WTC11 (cell line): ENCODE results near the gene CAPN14. TPM values are rescaled to one million over a fixed set of nuclear protein-coding genes. Genes with fewer than 3 reads are reported as not detected.

Experiments
- ATAC-seq: fragments of 200-7000 bp; cut with Tn5 transposase; 2 replicates; pipeline ENCODE4 v1.10.0; 2021; ENCODE audit warnings: mild to moderate bottlenecking, moderate library complexity
- CTCF ChIA-PET: fragments of 300-600 bp; sonication (Branson Sonifier 250); formaldehyde crosslinking; loops from one replicate; lab custom pipeline; 2021; ENCODE audit warnings: antibody characterized with exemption; lab: Charles Lee
- POLR2A ChIA-PET: fragments of 350-600 bp; sonication (Branson Sonifier 250); formaldehyde crosslinking; loops from one replicate; lab custom pipeline; 2021; ENCODE audit warnings: antibody characterized with exemption; lab: Charles Lee
- DNase-seq: peaks from one replicate; pipeline ENCODE4 v3.0.0; 2021; ENCODE audit warnings: low spot score
- H3K27ac Mint-ChIP-seq: 2 replicates; pipeline ENCODE4 v1.8.0; 2021; ENCODE audit warnings: mixed read lengths
- H3K27me3 Mint-ChIP-seq: 2 replicates; pipeline ENCODE4 v1.8.0; 2021; ENCODE audit warnings: low read depth, mild to moderate bottlenecking, moderate library complexity, mixed read lengths
- H3K36me3 Mint-ChIP-seq: 2 replicates; pipeline ENCODE4 v1.8.0; 2021; ENCODE audit warnings: mixed read lengths
- H3K4me1 Mint-ChIP-seq: 2 replicates; pipeline ENCODE4 v1.8.0; 2022; ENCODE audit warnings: mixed read lengths
- H3K4me3 Mint-ChIP-seq: 2 replicates; pipeline ENCODE4 v1.8.0; 2021; ENCODE audit warnings: mild to moderate bottlenecking, moderate library complexity, mixed read lengths
- H3K9me3 Mint-ChIP-seq: 2 replicates; pipeline ENCODE4 v1.8.0; 2021; ENCODE audit warnings: mixed read lengths
- CBFB ChIP-seq: sonication (generic); formaldehyde crosslinking; IDR thresholded peaks from 2 replicates; pipeline ENCODE4 v1.8.1; 2022; ENCODE audit warnings: mild to moderate bottlenecking, low read depth, missing genetic modification reagents
- GTF2I ChIP-seq: fragments of 250-450 bp; sonication (Bioruptor Pico); conservative IDR thresholded peaks from 2 replicates; pipeline ENCODE4 v1.4.0; 2021; ENCODE audit warnings: mild to moderate bottlenecking
- IRF2 ChIP-seq: sonication (generic); formaldehyde crosslinking; IDR thresholded peaks from 2 replicates; pipeline ENCODE4 v1.8.0; 2022; ENCODE audit warnings: low read depth, missing genetic modification reagents, borderline replicate concordance
- RELA ChIP-seq: sonication (generic); formaldehyde crosslinking; IDR thresholded peaks from 2 replicates; pipeline ENCODE4 v1.8.1; 2022; ENCODE audit warnings: missing genetic modification reagents, mild to moderate bottlenecking, borderline replicate concordance
- TEAD1 ChIP-seq: sonication (generic); formaldehyde crosslinking; IDR thresholded peaks from 2 replicates; pipeline ENCODE4 v1.8.0; 2022; ENCODE audit warnings: mild to moderate bottlenecking, missing genetic modification reagents
- TEAD4 ChIP-seq: sonication (generic); formaldehyde crosslinking; IDR thresholded peaks from 2 replicates; pipeline ENCODE4 v1.8.0; 2022; ENCODE audit warnings: mild to moderate bottlenecking, missing genetic modification reagents
- ZNF232 ChIP-seq: sonication (generic); formaldehyde crosslinking; IDR thresholded peaks from 2 replicates; pipeline ENCODE4 v1.8.0; 2022; ENCODE audit warnings: mild to moderate bottlenecking, missing genetic modification reagents
- ZNF317 ChIP-seq: sonication (generic); formaldehyde crosslinking; IDR thresholded peaks from 2 replicates; pipeline ENCODE4 v1.8.1; 2023; ENCODE audit warnings: low read depth, mild to moderate bottlenecking, moderate library complexity, missing genetic modification reagents, borderline replicate concordance
- total RNA-seq: library from RNA; stranded (reverse); gene quantifications from 3 replicates; pipeline ENCODE4 v1.2.3, GENCODE V29; 2021
- TF ChIP-seq, protein P1 (sequence below): sonication (generic); formaldehyde crosslinking; IDR thresholded peaks from 2 replicates; pipeline ENCODE4 v1.8.0; 2022; ENCODE audit warnings: mild to moderate bottlenecking, missing genetic modification reagents
- TF ChIP-seq, protein P2 (sequence below): sonication (generic); formaldehyde crosslinking; conservative IDR thresholded peaks from 2 replicates; pipeline ENCODE4 v1.8.1; 2023; ENCODE audit warnings: mild to moderate bottlenecking, low read depth, missing genetic modification reagents, moderate library complexity
- TF ChIP-seq, protein P3 (sequence below): sonication (generic); formaldehyde crosslinking; IDR thresholded peaks from 2 replicates; pipeline ENCODE4 v1.8.1; 2023; ENCODE audit warnings: mild to moderate bottlenecking, moderate library complexity, missing genetic modification reagents
- TF ChIP-seq, protein P4 (sequence below): sonication (generic); formaldehyde crosslinking; IDR thresholded peaks from 2 replicates; pipeline ENCODE4 v1.8.0; 2022; ENCODE audit warnings: mild to moderate bottlenecking, missing genetic modification reagents
- TF ChIP-seq, protein P5 (sequence below): sonication (generic); formaldehyde crosslinking; IDR thresholded peaks from 2 replicates; pipeline ENCODE4 v1.8.1; 2022; ENCODE audit warnings: mild to moderate bottlenecking, moderate library complexity, missing genetic modification reagents
- TF ChIP-seq, protein P6 (sequence below): sonication (generic); formaldehyde crosslinking; IDR thresholded peaks from 2 replicates; pipeline ENCODE4 v1.8.1; 2023; ENCODE audit warnings: mild to moderate bottlenecking, missing genetic modification reagents
- TF ChIP-seq, protein P7 (sequence below): sonication (generic); formaldehyde crosslinking; IDR thresholded peaks from 2 replicates; pipeline ENCODE4 v1.8.0; 2023; ENCODE audit warnings: mild to moderate bottlenecking, missing genetic modification reagents

Gene CAPN14
- total RNA-seq, 1 experiment from 2014 or later, result 0.11 TPM

DNA sequence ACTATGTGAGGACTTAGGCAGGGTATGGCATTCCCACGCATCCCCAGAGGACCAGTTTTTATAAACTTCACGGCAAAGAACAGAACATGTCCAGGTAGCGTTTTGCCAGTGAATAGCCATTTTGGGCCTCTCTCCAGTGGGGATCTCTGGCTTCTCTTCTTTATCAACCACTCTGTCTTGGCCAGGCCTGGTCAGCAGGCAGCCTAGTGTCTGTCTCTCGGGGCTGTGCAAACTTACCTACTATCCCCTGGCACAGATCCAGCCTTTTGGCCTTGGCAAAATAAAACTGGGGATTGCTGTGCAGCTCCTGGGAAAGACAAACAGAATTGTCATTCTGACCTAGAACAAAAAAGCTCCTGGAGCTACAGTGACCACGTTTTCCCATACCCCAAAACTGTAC lies 14.5 kb downstream of the CAPN14 start:
- ATAC-seq (no peak), DNase-seq (no peak)
- Mint-ChIP-seq H3K4me3 (no peak overlapping the region), H3K27ac (no peak overlapping the region), H3K27me3 (peaks cover 2% of the 10 kb centered on the region; the same call in 1 of the 2 replicates), H3K36me3 (no peaks in the 10 kb centered on the region), H3K4me1 (peaks cover 2% of the 10 kb centered on the region; the same call in 1 of the 2 replicates), H3K9me3 (peaks cover 5% of the 10 kb centered on the region)
- TF ChIP-seq GTF2I (CRISPR knock-in tag), result no peak
- TF ChIP-seq ZNF232 (CRISPR knock-in tag), result no peak
- TF ChIP-seq, protein P1, sequence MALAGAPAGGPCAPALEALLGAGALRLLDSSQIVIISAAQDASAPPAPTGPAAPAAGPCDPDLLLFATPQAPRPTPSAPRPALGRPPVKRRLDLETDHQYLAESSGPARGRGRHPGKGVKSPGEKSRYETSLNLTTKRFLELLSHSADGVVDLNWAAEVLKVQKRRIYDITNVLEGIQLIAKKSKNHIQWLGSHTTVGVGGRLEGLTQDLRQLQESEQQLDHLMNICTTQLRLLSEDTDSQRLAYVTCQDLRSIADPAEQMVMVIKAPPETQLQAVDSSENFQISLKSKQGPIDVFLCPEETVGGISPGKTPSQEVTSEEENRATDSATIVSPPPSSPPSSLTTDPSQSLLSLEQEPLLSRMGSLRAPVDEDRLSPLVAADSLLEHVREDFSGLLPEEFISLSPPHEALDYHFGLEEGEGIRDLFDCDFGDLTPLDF (CRISPR knock-in tag), result no peak
- TF ChIP-seq, protein P2, sequence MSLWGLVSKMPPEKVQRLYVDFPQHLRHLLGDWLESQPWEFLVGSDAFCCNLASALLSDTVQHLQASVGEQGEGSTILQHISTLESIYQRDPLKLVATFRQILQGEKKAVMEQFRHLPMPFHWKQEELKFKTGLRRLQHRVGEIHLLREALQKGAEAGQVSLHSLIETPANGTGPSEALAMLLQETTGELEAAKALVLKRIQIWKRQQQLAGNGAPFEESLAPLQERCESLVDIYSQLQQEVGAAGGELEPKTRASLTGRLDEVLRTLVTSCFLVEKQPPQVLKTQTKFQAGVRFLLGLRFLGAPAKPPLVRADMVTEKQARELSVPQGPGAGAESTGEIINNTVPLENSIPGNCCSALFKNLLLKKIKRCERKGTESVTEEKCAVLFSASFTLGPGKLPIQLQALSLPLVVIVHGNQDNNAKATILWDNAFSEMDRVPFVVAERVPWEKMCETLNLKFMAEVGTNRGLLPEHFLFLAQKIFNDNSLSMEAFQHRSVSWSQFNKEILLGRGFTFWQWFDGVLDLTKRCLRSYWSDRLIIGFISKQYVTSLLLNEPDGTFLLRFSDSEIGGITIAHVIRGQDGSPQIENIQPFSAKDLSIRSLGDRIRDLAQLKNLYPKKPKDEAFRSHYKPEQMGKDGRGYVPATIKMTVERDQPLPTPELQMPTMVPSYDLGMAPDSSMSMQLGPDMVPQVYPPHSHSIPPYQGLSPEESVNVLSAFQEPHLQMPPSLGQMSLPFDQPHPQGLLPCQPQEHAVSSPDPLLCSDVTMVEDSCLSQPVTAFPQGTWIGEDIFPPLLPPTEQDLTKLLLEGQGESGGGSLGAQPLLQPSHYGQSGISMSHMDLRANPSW (CRISPR knock-in tag), result no peak
- TF ChIP-seq, protein P3, sequence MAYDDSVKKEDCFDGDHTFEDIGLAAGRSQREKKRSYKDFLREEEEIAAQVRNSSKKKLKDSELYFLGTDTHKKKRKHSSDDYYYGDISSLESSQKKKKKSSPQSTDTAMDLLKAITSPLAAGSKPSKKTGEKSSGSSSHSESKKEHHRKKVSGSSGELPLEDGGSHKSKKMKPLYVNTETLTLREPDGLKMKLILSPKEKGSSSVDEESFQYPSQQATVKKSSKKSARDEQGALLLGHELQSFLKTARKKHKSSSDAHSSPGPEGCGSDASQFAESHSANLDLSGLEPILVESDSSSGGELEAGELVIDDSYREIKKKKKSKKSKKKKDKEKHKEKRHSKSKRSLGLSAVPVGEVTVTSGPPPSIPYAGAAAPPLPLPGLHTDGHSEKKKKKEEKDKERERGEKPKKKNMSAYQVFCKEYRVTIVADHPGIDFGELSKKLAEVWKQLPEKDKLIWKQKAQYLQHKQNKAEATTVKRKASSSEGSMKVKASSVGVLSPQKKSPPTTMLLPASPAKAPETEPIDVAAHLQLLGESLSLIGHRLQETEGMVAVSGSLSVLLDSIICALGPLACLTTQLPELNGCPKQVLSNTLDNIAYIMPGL (CRISPR knock-in tag), result no peak
- TF ChIP-seq RELA (CRISPR knock-in tag), result no peak
- TF ChIP-seq TEAD4 (CRISPR knock-in tag), result no peak
- TF ChIP-seq IRF2 (CRISPR knock-in tag), result no peak
- TF ChIP-seq, protein P4, sequence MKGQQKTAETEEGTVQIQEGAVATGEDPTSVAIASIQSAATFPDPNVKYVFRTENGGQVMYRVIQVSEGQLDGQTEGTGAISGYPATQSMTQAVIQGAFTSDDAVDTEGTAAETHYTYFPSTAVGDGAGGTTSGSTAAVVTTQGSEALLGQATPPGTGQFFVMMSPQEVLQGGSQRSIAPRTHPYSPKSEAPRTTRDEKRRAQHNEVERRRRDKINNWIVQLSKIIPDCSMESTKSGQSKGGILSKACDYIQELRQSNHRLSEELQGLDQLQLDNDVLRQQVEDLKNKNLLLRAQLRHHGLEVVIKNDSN, result no peak
- TF ChIP-seq CBFB (CRISPR knock-in tag), result no peak
- no peak for TF ChIP-seq TEAD1 (CRISPR knock-in tag)
- TF ChIP-seq, protein P5, sequence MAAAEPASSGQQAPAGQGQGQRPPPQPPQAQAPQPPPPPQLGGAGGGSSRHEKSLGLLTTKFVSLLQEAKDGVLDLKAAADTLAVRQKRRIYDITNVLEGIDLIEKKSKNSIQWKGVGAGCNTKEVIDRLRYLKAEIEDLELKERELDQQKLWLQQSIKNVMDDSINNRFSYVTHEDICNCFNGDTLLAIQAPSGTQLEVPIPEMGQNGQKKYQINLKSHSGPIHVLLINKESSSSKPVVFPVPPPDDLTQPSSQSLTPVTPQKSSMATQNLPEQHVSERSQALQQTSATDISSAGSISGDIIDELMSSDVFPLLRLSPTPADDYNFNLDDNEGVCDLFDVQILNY (CRISPR knock-in tag), result no peak
- TF ChIP-seq ZNF317, result no peak
- TF ChIP-seq, protein P6, sequence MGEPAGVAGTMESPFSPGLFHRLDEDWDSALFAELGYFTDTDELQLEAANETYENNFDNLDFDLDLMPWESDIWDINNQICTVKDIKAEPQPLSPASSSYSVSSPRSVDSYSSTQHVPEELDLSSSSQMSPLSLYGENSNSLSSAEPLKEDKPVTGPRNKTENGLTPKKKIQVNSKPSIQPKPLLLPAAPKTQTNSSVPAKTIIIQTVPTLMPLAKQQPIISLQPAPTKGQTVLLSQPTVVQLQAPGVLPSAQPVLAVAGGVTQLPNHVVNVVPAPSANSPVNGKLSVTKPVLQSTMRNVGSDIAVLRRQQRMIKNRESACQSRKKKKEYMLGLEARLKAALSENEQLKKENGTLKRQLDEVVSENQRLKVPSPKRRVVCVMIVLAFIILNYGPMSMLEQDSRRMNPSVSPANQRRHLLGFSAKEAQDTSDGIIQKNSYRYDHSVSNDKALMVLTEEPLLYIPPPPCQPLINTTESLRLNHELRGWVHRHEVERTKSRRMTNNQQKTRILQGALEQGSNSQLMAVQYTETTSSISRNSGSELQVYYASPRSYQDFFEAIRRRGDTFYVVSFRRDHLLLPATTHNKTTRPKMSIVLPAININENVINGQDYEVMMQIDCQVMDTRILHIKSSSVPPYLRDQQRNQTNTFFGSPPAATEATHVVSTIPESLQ, result no peak
- TF ChIP-seq, protein P7, sequence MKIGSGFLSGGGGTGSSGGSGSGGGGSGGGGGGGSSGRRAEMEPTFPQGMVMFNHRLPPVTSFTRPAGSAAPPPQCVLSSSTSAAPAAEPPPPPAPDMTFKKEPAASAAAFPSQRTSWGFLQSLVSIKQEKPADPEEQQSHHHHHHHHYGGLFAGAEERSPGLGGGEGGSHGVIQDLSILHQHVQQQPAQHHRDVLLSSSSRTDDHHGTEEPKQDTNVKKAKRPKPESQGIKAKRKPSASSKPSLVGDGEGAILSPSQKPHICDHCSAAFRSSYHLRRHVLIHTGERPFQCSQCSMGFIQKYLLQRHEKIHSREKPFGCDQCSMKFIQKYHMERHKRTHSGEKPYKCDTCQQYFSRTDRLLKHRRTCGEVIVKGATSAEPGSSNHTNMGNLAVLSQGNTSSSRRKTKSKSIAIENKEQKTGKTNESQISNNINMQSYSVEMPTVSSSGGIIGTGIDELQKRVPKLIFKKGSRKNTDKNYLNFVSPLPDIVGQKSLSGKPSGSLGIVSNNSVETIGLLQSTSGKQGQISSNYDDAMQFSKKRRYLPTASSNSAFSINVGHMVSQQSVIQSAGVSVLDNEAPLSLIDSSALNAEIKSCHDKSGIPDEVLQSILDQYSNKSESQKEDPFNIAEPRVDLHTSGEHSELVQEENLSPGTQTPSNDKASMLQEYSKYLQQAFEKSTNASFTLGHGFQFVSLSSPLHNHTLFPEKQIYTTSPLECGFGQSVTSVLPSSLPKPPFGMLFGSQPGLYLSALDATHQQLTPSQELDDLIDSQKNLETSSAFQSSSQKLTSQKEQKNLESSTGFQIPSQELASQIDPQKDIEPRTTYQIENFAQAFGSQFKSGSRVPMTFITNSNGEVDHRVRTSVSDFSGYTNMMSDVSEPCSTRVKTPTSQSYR, result no peak
- ChIA-PET POLR2A (no interaction called here), CTCF (no interaction called here)
